H9 (cell line): ENCODE results near the gene SFXN1. TPM values are rescaled to one million over a fixed set of nuclear protein-coding genes. Genes with fewer than 3 reads are reported as not detected.

Experiments used
- DNase-seq: peaks from one replicate; pipeline ENCODE4 v3.0.0-alpha.2; 2017
- H2AFZ ChIP-seq: one replicate; pipeline ENCODE4 v1.6.1; 2013; ENCODE audit warnings: mild to moderate bottlenecking, low read length, control low read depth, moderate library complexity
- H2AK5ac ChIP-seq: 2 replicates; pipeline ENCODE4 v1.6.1; 2013; ENCODE audit warnings: low read length, control low read depth, mixed read lengths; ENCODE audit not compliant: insufficient read length
- H2BK120ac ChIP-seq: one replicate; pipeline ENCODE4 v1.6.1; 2013; ENCODE audit warnings: low read depth, mild to moderate bottlenecking, low read length, control low read depth, inconsistent platforms; ENCODE audit not compliant: poor library complexity, severe bottlenecking
- H2BK12ac ChIP-seq: 2 replicates; pipeline ENCODE4 v1.6.1; 2013; ENCODE audit warnings: low read length, control low read depth, mixed read lengths, low read depth; ENCODE audit not compliant: insufficient read length
- H2BK15ac ChIP-seq: 2 replicates; pipeline ENCODE4 v1.6.1; 2013; ENCODE audit warnings: low read depth, low read length, control low read depth
- H2BK20ac ChIP-seq: one replicate; pipeline ENCODE4 v1.6.1; 2013; ENCODE audit warnings: low read depth, mild to moderate bottlenecking, low read length, control low read depth, inconsistent platforms; ENCODE audit not compliant: poor library complexity, severe bottlenecking
- H2BK5ac ChIP-seq: 2 replicates; pipeline ENCODE4 v1.6.1; 2013; ENCODE audit warnings: low read length, control low read depth, mixed read lengths; ENCODE audit not compliant: insufficient read length
- H3K14ac ChIP-seq: 2 replicates; pipeline ENCODE4 v1.6.1; 2013; ENCODE audit warnings: low read length, control low read depth; ENCODE audit not compliant: insufficient read depth
- H3K18ac ChIP-seq: 2 replicates; pipeline ENCODE4 v1.6.1; 2013; ENCODE audit warnings: low read depth, mild to moderate bottlenecking, mixed read lengths, low read length, control low read depth; ENCODE audit not compliant: insufficient read length
- H3K23ac ChIP-seq: 2 replicates; pipeline ENCODE4 v1.6.1; 2013; ENCODE audit warnings: low read length, control low read depth, mixed read lengths, low read depth; ENCODE audit not compliant: insufficient read length
- H3K23me2 ChIP-seq: 2 replicates; pipeline ENCODE4 v1.6.1; 2013; ENCODE audit warnings: low read depth, mild to moderate bottlenecking, mixed read lengths, low read length, control low read depth; ENCODE audit not compliant: insufficient read length, poor library complexity, severe bottlenecking
- H3K27ac ChIP-seq: 2 replicates; pipeline ENCODE4 v1.5.1; 2013; ENCODE audit warnings: low read length, control low read depth, mixed read lengths, low read depth; ENCODE audit not compliant: insufficient read length
- H3K27me3 ChIP-seq: 2 replicates; pipeline ENCODE4 v1.6.1; 2013; ENCODE audit warnings: low read length, control low read depth, inconsistent platforms; ENCODE audit not compliant: insufficient read depth
- H3K4ac ChIP-seq: 2 replicates; pipeline ENCODE4 v1.6.1; 2013; ENCODE audit warnings: low read depth, mild to moderate bottlenecking, control low read depth, inconsistent platforms, low read length, moderate library complexity
- H3K4me1 ChIP-seq: 2 replicates; pipeline ENCODE4 v1.6.1; 2013; ENCODE audit warnings: low read length, control low read depth, inconsistent platforms; ENCODE audit not compliant: insufficient read depth
- H3K4me2 ChIP-seq: 2 replicates; pipeline ENCODE4 v1.6.1; 2013; ENCODE audit warnings: low read length, control low read depth, mixed read lengths; ENCODE audit not compliant: insufficient read length, insufficient read depth
- H3K56ac ChIP-seq: 2 replicates; pipeline ENCODE4 v1.6.1; 2013; ENCODE audit warnings: low read depth, mild to moderate bottlenecking, mixed read lengths, low read length, control low read depth; ENCODE audit not compliant: insufficient read length
- H3K79me1 ChIP-seq: 2 replicates; pipeline ENCODE4 v1.6.1; 2013; ENCODE audit warnings: low read depth, mild to moderate bottlenecking, moderate library complexity, low read length, control low read depth, inconsistent platforms; ENCODE audit not compliant: insufficient read depth, poor library complexity, severe bottlenecking
- H3K79me2 ChIP-seq: 2 replicates; pipeline ENCODE4 v1.6.1; 2013; ENCODE audit warnings: low read length, control low read depth, inconsistent platforms; ENCODE audit not compliant: insufficient read depth
- H3K9ac ChIP-seq: 2 replicates; pipeline ENCODE4 v1.6.1; 2013; ENCODE audit warnings: low read length, control low read depth, mixed read lengths; ENCODE audit not compliant: insufficient read length; ENCODE audit errors: extremely low read depth
- H3K9me3 ChIP-seq: one replicate; pipeline ENCODE4 v1.6.1; 2013; ENCODE audit warnings: low read depth, low read length, inconsistent platforms; ENCODE audit not compliant: control insufficient read depth
- H3T11ph ChIP-seq: one replicate; pipeline ENCODE4 v1.6.1; 2013; ENCODE audit warnings: mild to moderate bottlenecking, low read length, control low read depth, inconsistent platforms
- H4K20me1 ChIP-seq: one replicate; pipeline ENCODE4 v1.6.1; 2013; ENCODE audit not compliant: control insufficient read depth, insufficient read length, insufficient read depth
- H4K5ac ChIP-seq: 2 replicates; pipeline ENCODE4 v1.6.1; 2013; ENCODE audit warnings: low read depth, mild to moderate bottlenecking, mixed read lengths, low read length, control low read depth; ENCODE audit not compliant: insufficient read length
- H4K8ac ChIP-seq: replicated peaks from 2 replicates; pipeline ENCODE4 v1.6.1; 2013; ENCODE audit warnings: low read length, control low read depth, mixed read lengths, low read depth; ENCODE audit not compliant: insufficient read length
- H4K91ac ChIP-seq: 2 replicates; pipeline ENCODE4 v1.6.1; 2013; ENCODE audit warnings: low read depth, mild to moderate bottlenecking, moderate library complexity, mixed read lengths, low read length, control low read depth; ENCODE audit not compliant: insufficient read length
- H3K27ac Mint-ChIP-seq, 3 experiments: 2 replicates in 2 of 3; 3 replicates in 1 of 3; pipeline ENCODE4 v1.8.0; 2020 to 2021; ENCODE audit warnings: mixed read lengths in 3 of 3, mild to moderate bottlenecking in 1 of 3, moderate library complexity in 1 of 3
- H3K27me3 Mint-ChIP-seq: 2 replicates; pipeline ENCODE4 v1.8.0; 2021; ENCODE audit warnings: low read depth, mild to moderate bottlenecking, moderate library complexity, mixed read lengths
- H3K36me3 Mint-ChIP-seq, 3 experiments: 2 replicates in 2 of 3; 3 replicates in 1 of 3; pipeline ENCODE4 v1.8.0; 2020 to 2021; ENCODE audit warnings: low read depth in 3 of 3, mixed read lengths in 3 of 3; ENCODE audit not compliant: insufficient read depth in 1 of 3
- H3K4me1 Mint-ChIP-seq, 2 experiments: 2 replicates each; pipeline ENCODE4 v1.8.0; 2020; ENCODE audit warnings: mixed read lengths in 2 of 2
- H3K4me3 Mint-ChIP-seq, 2 experiments: 2 replicates in 1 of 2; 3 replicates in 1 of 2; pipeline ENCODE4 v1.8.0; 2020 to 2021; ENCODE audit warnings: mild to moderate bottlenecking in 2 of 2, mixed read lengths in 2 of 2, moderate library complexity in 1 of 2
- H3K9me3 Mint-ChIP-seq, 2 experiments: 2 replicates in 1 of 2; 3 replicates in 1 of 2; pipeline ENCODE4 v1.8.0; 2020; ENCODE audit warnings: mild to moderate bottlenecking in 2 of 2, mixed read lengths in 2 of 2, moderate library complexity in 1 of 2
- CTCF ChIP-seq: fragments of 200-600 bp; sonication (generic); conservative IDR thresholded peaks from 3 replicates; pipeline ENCODE4 v1.8.0; 2021; ENCODE audit warnings: antibody characterized with exemption, mild to moderate bottlenecking
- WGBS: extraction: QIAGEN DNeasy Blood & Tissue Kit; methylation state at CpG from one replicate; pipeline ENCODE4 v1.1.7; 2013; ENCODE audit warnings: missing lambda C conversion rate, low lambda C conversion rate, mixed read lengths; ENCODE audit not compliant: insufficient read length; ENCODE audit errors: extremely low coverage; 5-methylcytosine and 5-hydroxymethylcytosine counted together
- total RNA-seq: library from RNA; stranded (reverse); gene quantifications from 2 replicates; pipeline ENCODE4 v1.2.1, GENCODE V29; 2021

SFXN1 gene
- total RNA-seq, 1 experiment from 2014 or later = 99.2 TPM

DNA sequence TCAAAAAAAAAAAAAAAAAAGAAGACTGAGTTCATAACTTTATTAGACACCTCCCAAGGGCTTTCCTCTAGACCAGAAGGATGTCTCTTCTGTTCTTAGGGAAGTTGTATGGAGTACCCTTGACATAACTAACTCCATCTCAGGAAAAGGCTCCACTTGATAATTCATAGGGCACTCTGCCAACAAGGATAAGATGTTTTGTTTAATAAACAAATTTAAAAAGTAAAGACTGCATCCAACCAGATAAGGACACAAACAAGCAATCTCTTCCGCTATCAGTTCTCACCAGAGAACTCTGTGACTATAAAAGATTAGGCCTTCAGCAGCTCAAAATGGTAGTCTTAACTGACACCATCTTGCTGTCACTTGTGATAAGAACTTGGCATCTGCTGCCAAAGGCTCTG is 65.8 kb downstream of the SFXN1 start:
- H4K91ac ChIP-seq = no peak overlapping the region
- H3K79me1 ChIP-seq = no peaks in the 10 kb centered on the region
- no peak overlapping the region for H3K23ac ChIP-seq
- H3K9me3 ChIP-seq = no peaks in the 10 kb centered on the region
- no peak overlapping the region for H2BK5ac ChIP-seq
- Mint-ChIP-seq H3K36me3 (no peaks in the 10 kb centered on the region; a peak in 1 of 7 replicates), H3K27me3 (peaks cover 7% of the 10 kb centered on the region; the same call in 1 of the 2 replicates), H3K27ac (no peak overlapping the region), H3K4me1 (peaks cover 52 to 62% of the 10 kb centered on the region in 2 experiments), H3K4me3 (no peak overlapping the region), H3K9me3 (no peaks in the 10 kb centered on the region; a peak in 1 of 5 replicates)
- TF ChIP-seq CTCF = no peak
- H2BK20ac ChIP-seq = no peak overlapping the region
- H4K8ac ChIP-seq = no peak overlapping the region
- H3K4me2 ChIP-seq = no peak overlapping the region
- H3K4ac ChIP-seq = no peak overlapping the region
- H2BK12ac ChIP-seq = no peak overlapping the region
- H2BK15ac ChIP-seq = no peak overlapping the region
- DNase-seq = no peak
- H3K18ac ChIP-seq = no peak overlapping the region
- no peak overlapping the region for H3K14ac ChIP-seq
- H4K5ac ChIP-seq = no peak overlapping the region
- no peak overlapping the region for H3K9ac ChIP-seq
- peaks cover 2% of the 10 kb centered on the region; the same call in 1 of the 2 replicates for H3K27me3 ChIP-seq
- no peaks in the 10 kb centered on the region for H4K20me1 ChIP-seq
- H2AFZ ChIP-seq = no peak overlapping the region
- no peak overlapping the region for H3K27ac ChIP-seq
- WGBS = no CpG with 5 or more reads among the region's 1 CpG
- no peak overlapping the region for H3K56ac ChIP-seq
- H2BK120ac ChIP-seq = no peak overlapping the region
- H3K23me2 ChIP-seq = no peaks in the 10 kb centered on the region
- H3K4me1 ChIP-seq = peaks cover 12% of the 10 kb centered on the region
- no peak overlapping the region for H3T11ph ChIP-seq
- no peak overlapping the region for H2AK5ac ChIP-seq
- no peaks in the 10 kb centered on the region for H3K79me2 ChIP-seq
